Aorta (tissue), 4 donors: ENCODE measurements around the gene RAD17. TPM values are rescaled to one million over a fixed set of nuclear protein-coding genes. Genes with fewer than 3 reads are reported as not detected.

Experiments
- polyA plus RNA-seq, 2 donors: library from polyadenylated mRNA; stranded (reverse); fragments of 200-250 nt; gene quantifications; one replicate each; pipeline ENCODE4 v1.2.3, GENCODE V29; 2013
- total RNA-seq, 2 donors: library from RNA; stranded (reverse); fragmentation: NEBNext Ultra II Directional; extraction: Animal tissue kit (Norgen Biotek cat#: 25700); gene quantifications; one replicate each; pipeline ENCODE4 v1.2.1, GENCODE V29; 2021
- donor health status: healthy with polysubstance abuse.
- donor health status: Bipolar disorder and iron deficiency.
- donor health status: DM: no; HTN: no; CAD: no.
- donor health status: DM: yes; HTN: yes; CAD: no.

Gene RAD17
- total and polyA plus RNA-seq, 4 donors, result 13.9 to 18.0 (median 16.6) TPM

Other genes starting within 250 kb of the RAD17 start
- gene CCNB1, start 202.7 kb upstream of the RAD17 start, total RNA-seq, result 1 to 10 TPM; 1.5 to 4.6 TPM
- gene CCNB1, start 202.7 kb upstream of the RAD17 start, polyA plus RNA-seq, result 1 to 10 TPM; 1.6 to 2.0 TPM
- 1 to 10 TPM; 2.2 to 2.3 TPM for gene CENPH, start 180.2 kb upstream of the RAD17 start, total RNA-seq
- 1 to 10 TPM in 1 of 2 donors, under 1 TPM in 1; 0.38 to 3.3 TPM for gene CENPH, start 180.2 kb upstream of the RAD17 start, polyA plus RNA-seq
- gene CDK7, start 134.9 kb upstream of the RAD17 start, total RNA-seq, result 10 to 100 TPM; 22.0 to 22.7 TPM
- gene CDK7, start 134.9 kb upstream of the RAD17 start, polyA plus RNA-seq, result 10 to 100 TPM; 15.8 to 23.9 TPM
- gene CCDC125, start 37.0 kb upstream of the RAD17 start, total RNA-seq, result 1 to 10 TPM; 5.7 to 6.9 TPM
- 1 to 10 TPM; 3.9 to 6.5 TPM for gene CCDC125, start 37.0 kb upstream of the RAD17 start, polyA plus RNA-seq
- 10 to 100 TPM; 28.0 to 30.4 TPM for gene AK6, start 298 bp upstream of the RAD17 start, total RNA-seq
- 10 to 100 TPM; 43.1 to 49.3 TPM for gene AK6, start 298 bp upstream of the RAD17 start, polyA plus RNA-seq
- 10 to 100 TPM; 28.6 to 33.6 TPM for gene TAF9, start 298 bp upstream of the RAD17 start, total RNA-seq
- 10 to 100 TPM; 32.3 to 65.2 TPM for gene TAF9, start 298 bp upstream of the RAD17 start, polyA plus RNA-seq
- gene MARVELD2, start 45.3 kb downstream of the RAD17 start, total RNA-seq, result 1 to 10 TPM in 1 of 2 donors, under 1 TPM in 1; 0.97 to 1.1 TPM
- 1 to 10 TPM in 1 of 2 donors, not detected in 1; 1.4 TPM for gene MARVELD2, start 45.3 kb downstream of the RAD17 start, polyA plus RNA-seq
- 1 to 10 TPM; 2.1 to 2.6 TPM for gene OCLN, start 123.0 kb downstream of the RAD17 start, total RNA-seq
- 1 to 10 TPM in 1 of 2 donors, under 1 TPM in 1; 0.54 to 2.1 TPM for gene OCLN, start 123.0 kb downstream of the RAD17 start, polyA plus RNA-seq
- 10 to 100 TPM; 24.1 to 27.0 TPM for gene GTF2H2C, start 190.4 kb downstream of the RAD17 start, total RNA-seq
- 10 to 100 TPM in 1 of 2 donors, 1 to 10 TPM in 1; 9.4 to 15.4 TPM for gene GTF2H2C, start 190.4 kb downstream of the RAD17 start, polyA plus RNA-seq